ENCODE measurements around the gene CMC2.

Gene CMC2

GRCh38 chr16:80973991-80974390 lies 32.7 kb downstream of the CMC2 start:
- no peak for DNase-seq (ENCODE audit: low read depth)

DNA sequence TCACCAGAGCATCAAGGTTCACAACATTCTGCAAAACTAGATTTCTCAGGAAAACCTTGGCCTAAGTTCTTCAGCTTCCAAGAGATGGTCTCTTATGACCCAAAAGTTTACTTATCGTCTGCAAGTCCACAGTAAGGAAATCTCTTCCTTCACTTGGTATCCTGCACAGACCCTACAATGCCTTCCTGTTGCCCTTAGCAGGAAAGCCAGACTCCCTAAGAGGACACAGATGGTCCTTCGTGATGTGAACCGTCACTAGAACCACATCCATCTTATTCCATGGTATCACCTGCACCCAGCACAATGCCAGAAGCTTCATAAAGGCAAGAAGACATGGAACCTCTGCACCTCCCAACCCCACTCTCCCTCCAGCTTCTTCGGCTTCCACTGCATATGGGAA lies 34.1 kb downstream of the CMC2 start:
- DNase-seq (ENCODE audit: low read depth): no peak

- no peak for DNase-seq (ENCODE audit: low read depth)
Measured at GRCh38 chr16:80971819-80972218, 34.9 kb downstream of the CMC2 start.

DNA sequence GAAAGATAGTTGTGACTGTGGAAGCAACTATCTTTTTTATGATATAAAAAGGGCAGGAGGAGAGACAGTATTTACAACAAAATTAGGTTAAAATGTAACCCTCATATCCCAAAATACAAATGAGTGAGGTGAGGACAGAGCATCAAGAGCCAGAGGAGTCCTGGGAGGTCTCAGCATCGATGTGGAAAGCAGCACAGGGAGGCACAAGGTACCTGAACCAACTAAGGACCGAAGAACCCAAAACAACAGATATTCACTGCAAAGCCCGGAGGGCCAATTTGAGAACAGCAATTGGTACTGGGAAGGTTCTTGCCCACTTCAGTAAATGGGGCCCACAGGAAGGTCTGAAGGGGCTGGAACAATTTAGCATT lies 37.6 kb downstream of the CMC2 start:
- no peak for DNase-seq (ENCODE audit: low read depth)

- no peak for DNase-seq (ENCODE audit: low read depth)
Measured at GRCh38 chr16:80968386-80969113, 38.1 kb downstream of the CMC2 start.

- DNase-seq (ENCODE audit: low read depth): no peak
Measured at GRCh38 chr16:80966617-80967016, 40.1 kb downstream of the CMC2 start.

GRCh38 chr16:80964351-80964750 lies 42.3 kb downstream of the CMC2 start:
- no peak for DNase-seq (ENCODE audit: low read depth)

DNA sequence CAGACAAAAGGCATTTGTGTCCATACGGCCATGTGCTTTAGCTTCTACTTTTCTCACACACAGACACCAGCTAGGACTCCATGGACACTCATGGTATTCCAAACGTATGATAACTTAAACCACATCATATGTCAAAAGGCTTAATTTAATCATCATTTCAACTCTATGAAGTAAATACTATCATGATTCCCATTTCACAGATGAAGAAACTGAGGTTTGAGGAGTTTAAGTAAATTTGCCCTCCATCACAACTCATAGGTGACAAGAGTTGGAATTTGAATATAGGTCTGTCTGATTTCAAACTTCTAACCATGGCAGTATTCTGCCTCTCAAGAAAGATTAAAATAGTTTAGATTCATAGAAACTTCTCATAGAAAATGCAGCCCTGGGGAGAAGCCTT lies 43.8 kb downstream of the CMC2 start:
- no peak for DNase-seq (ENCODE audit: low read depth)

DNA sequence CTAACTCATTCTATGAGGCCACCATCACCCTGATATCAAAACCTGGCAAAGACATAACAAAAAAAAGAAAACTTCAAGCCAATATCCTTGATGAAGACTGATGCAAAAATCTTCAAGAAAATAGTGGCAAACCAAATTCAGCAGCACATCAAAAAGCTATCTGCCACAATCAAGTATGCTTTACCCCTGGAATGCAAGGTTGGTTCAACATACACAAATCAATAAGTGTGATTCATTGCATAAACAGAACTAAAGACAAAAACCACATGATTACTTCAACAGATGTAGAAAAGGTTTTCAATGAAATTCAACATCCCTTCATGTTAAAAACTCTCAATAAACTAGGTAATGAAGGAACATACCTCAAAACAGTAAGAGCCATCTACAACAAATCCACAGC lies 48.4 kb downstream of the CMC2 start:
- DNase-seq (ENCODE audit: low read depth): no peak

GRCh38 chr16:80954985-80955384 lies 51.7 kb downstream of the CMC2 start:
- DNase-seq (ENCODE audit: low read depth): no peak

- DNase-seq (ENCODE audit: low read depth): no peak
Measured at GRCh38 chr16:80948886-80949493, 57.7 kb downstream of the CMC2 start.

DNA sequence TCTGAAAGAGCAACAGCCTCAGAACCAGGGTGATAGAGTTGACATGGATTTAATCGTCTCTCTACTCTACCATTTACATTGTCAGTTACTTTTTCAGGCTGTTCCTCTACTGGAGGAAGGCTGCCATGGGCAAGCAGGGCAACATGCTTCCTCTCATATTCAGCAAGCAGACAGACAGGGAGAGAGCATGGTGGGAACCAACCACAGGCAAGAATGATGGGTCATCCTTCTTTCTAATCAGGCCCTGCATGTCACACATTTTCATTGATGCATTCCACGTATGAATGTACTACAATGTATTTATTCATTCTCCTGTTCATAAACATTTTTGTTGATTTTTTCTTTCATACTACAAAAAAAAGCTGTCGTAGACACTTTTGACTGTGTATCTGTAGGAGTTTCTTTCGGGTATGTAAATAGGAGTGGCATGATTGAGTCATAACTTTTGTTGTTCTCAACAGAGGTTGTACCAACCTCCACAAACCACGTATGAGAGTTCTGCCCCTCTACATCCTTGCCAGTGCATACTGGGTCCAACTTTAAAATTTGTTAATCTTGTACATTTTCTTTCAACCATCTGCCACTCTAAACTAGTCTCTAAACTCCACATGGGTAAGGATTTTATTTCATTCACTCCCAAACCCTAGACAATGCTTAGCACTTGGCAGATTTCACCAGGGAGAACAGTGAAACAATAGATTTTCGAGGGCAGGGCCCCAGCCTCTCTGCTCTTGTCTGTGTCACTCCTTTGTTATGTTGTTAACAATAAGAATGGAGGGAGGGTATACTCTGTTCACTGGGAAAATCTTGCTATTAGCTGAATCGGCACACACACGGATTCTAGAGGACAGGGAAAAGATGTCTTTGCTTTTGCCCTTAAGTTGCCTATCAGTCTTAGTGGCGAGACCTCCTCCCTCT lies 58.7 kb downstream of the CMC2 start:
- DNase-seq (ENCODE audit: low read depth): no peak

DNA sequence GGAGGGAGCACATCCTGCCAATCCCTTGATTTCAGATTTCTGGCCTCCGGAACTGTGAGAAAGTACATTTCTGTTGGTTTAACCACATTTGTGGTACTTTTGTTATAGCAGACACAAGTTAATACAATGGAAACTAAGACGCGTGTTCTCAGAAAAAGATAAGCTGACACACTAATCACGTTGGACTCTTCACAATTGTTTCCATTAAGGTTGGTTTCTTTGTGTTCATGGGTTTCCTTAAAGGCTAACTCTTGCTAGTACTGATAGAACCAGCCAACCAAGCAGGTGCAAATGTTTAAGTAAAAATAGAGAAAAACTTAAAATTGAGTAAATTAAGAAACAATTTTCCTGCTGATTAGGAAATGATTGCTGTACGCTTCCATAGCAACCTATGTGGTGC lies 59.4 kb downstream of the CMC2 start:
- no peak for DNase-seq (ENCODE audit: low read depth)

DNA sequence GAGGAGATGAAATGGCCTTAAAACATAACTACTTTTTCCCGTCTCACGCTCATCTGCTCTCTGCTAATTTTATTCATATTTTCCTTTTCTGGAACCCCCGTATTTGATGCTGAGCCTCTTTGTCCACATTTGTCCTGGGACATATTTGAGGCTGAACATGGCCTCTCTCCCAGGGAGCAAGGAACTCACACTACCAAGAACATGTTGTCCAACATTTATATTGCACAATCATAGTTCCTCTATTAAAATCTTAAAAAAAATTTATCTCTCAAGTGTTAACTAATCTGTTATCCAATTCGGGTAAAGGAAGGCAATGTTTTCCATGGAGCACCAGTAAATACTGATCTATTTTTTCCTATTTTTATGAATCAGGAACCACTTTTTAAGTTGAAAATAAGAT lies 60.2 kb downstream of the CMC2 start:
- no peak for DNase-seq (ENCODE audit: low read depth)

GRCh38 chr16:80940069-80940856 lies 66.4 kb downstream of the CMC2 start:
- no peak for DNase-seq (ENCODE audit: low read depth)

- DNase-seq (ENCODE audit: low read depth): no peak
Measured at GRCh38 chr16:80938879-80939260, 67.8 kb downstream of the CMC2 start.

DNA sequence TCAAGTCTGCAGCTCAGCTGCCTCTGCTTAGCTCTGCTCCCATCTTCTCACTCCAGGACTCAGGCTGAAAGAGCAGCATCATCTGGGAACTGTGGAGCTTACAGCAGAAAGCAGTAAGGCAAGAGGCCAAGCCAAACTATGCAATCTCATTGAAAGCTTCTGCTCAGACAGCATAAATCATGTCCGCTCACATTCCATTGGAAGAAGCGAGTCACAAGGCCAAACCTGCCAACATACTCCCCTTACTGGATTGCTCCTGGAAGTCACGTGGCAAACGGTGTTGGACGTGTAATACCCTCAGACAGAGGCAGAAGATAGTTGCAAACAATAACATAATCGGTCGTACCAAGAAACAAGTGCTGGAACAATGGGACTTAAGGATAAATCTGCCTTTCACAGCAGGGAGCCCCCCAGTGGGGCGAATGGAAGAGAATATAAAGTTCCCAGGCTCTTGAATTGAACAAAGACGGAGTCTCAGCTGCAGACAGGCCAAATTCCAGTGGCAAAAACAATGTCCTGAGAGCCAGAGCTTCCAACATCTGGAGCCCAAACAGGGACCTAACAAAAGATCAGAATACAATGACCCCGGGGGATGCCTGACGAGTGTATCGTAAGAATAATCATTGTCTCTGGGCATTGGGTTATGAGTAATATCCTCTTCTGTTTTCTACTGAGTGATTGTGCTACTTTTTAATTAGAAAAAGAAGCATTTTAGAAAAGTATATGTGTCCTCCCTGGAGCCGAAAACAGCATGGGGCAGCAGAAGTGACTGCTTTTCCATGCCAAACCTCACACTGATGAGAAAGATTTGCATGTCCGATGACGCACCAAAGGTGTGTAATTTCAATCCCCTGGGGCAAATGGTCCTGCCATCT lies 68.4 kb downstream of the CMC2 start:
- DNase-seq (ENCODE audit: low read depth): no peak

DNA sequence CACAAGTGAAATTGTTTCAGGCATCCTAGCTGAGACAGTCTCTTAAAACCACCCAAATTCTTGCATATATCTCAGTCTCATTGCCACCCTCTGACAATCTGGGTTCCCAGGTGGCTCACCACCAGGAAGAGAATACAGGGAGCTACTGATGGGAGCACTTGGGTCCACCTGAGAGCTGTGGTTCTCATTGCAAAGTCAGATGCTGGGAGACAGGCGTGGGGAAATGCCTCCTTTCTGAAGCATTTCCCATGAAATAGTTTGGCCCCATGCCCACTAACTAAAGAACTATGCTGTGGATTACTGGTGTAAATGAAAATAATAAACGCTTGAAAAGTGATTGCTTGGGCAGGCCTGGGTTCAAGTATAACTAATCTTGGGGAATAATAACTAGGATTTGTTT lies 70.3 kb downstream of the CMC2 start:
- no peak for DNase-seq (ENCODE audit: low read depth)

DNA sequence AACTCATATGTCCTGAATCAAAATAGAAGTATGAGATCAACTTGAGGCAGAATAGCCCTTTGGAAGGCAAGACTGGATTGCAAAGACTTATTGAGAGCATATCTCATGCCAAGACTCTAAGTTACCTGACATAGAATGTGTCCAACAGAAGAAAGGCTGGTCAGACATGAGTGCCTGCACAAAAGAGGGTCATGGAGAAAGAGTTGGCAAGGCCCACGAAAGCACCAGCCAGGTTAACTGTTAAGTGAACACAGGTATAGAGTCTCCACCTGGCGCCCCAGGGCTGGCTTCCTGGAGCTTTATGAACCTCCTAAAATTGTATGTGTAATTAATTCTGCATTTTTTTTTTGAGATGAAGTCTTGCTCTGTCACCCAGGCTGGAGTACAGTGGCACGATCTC lies 71.0 kb downstream of the CMC2 start:
- DNase-seq (ENCODE audit: low read depth): no peak

DNA sequence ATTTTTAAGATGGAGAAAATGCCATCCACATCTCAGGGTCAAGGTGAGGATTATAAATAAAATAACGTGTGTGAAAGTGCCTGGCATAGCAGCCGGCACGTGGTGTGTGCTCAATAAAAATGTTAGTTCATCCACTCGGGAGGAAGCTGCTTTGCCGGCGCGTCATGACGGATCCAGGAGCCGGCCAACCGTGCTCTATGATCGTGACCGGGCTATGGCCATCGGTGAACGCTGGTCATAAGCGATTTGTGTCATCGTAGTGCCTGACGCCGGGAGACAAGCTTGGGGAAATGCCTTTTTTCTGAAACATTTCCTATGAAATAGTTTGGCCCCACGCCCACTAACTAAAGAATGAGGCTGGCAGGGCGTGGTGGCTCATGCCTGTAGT lies 74.0 kb downstream of the CMC2 start:
- no peak for DNase-seq (ENCODE audit: low read depth)

Measured in stimulated activated CD8-positive, alpha-beta memory T cell treated with anti-CD3 and anti-CD28 coated beads, Interleukin-7, amount 100 ng/mL, for 24 hours (primary cell).